ENCODE data around the gene ZDHHC21. TPM values are rescaled to one million over a fixed set of nuclear protein-coding genes. Genes with fewer than 3 reads are reported as not detected.

Gene ZDHHC21
- total and polyA plus RNA-seq, 12 donors: 3.8 to 18.8 (median 9.4) TPM

- no peaks in the 10 kb centered on the region for H3K27me3 ChIP-seq
- H3K27ac ChIP-seq: no peak overlapping the region
- DNase-seq: no peak
- intact Hi-C loops (cut with DNase I): no loop called here
- WGBS, 4 donors: 78 to 85% (median 80%) methylated on average over 3 of the region's 3 CpGs
- no peak for TF ChIP-seq POLR2A (IDR thresholded peaks at IDR 0.05)
- TF ChIP-seq, protein P1, sequence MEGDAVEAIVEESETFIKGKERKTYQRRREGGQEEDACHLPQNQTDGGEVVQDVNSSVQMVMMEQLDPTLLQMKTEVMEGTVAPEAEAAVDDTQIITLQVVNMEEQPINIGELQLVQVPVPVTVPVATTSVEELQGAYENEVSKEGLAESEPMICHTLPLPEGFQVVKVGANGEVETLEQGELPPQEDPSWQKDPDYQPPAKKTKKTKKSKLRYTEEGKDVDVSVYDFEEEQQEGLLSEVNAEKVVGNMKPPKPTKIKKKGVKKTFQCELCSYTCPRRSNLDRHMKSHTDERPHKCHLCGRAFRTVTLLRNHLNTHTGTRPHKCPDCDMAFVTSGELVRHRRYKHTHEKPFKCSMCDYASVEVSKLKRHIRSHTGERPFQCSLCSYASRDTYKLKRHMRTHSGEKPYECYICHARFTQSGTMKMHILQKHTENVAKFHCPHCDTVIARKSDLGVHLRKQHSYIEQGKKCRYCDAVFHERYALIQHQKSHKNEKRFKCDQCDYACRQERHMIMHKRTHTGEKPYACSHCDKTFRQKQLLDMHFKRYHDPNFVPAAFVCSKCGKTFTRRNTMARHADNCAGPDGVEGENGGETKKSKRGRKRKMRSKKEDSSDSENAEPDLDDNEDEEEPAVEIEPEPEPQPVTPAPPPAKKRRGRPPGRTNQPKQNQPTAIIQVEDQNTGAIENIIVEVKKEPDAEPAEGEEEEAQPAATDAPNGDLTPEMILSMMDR (IDR thresholded peaks at IDR 0.05): no peak
- peaks cover 0 to 6% (median 0%) of the 10 kb centered on the region in 3 donors for H3K9me3 ChIP-seq (replicated peaks in 1 of 3)
- H3K4me1 ChIP-seq (replicated peaks in 1 of 2): no peaks in the 10 kb centered on the region
- no peaks in the 10 kb centered on the region for H3K36me3 ChIP-seq (replicated peaks in 1 of 2)
- no peak overlapping the region for H3K4me3 ChIP-seq
These were observed 101.8 kb downstream of the ZDHHC21 start for GRCh38 chr9:14591411-14591810.

DNA sequence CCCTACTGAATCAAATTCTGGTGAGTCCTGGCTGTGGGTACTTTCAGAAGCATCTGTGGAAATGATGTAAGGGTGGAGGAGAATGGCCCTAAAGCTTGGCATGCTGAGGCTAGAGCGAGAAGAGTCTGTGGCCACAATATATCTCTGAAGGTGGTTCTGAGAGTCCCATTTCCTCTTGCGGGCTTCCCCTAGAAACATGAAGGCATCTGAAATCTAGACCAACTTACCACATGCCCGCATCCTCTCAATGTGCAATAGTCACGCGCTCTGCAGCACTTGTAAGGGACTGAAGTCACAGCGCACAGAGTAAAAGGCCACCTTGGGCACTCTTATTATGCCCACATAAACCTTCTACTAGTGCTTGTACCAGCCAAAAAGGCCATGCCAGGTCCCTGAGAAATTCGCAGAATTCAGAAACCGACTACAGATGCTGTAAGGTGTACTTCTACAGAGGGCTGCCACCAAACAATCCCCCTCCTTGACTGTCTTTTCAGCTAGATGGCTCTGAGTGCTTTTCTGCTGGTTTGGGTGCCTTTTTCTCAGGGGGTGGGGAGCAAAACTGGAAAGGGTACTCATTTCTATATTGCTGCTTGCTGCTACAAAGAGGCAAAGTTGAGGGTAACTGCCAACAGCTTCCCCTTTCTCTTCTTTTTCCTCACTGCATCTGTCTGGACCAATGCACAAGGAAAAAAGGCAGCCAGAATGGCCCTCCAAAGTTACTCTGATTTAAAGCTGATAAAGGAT, 107.3 kb downstream of the ZDHHC21 start:
- intact Hi-C loops (cut with DNase I): no loop called here
- 70 to 92% (median 80%) methylated on average over 7 to 8 of the region's 8 CpGs for WGBS, 4 donors

DNA sequence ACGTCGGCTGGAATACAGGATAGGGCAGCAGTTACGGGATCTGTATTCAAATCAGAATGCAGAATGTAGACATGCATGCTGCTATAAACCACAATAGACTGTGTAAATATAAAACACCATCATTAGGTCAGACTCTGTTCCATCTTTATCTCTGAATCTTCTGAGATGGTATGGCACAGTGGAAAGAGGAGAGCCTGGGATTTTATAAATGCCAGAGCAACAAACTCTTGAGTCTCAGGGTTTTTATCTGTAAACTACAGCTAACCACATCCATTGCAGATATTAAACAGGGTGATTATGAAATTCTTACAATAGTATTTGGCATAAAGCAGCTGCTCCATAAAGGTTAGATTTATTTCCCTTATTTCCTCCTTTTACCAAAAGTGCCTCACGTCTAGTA, 108.7 kb downstream of the ZDHHC21 start:
- H3K4me3 ChIP-seq: no peak overlapping the region
- H3K9me3 ChIP-seq (replicated peaks in 1 of 3): no peaks in the 10 kb centered on the region
- H3K27me3 ChIP-seq: no peaks in the 10 kb centered on the region
- intact Hi-C loops (cut with DNase I): no loop called here
- H3K36me3 ChIP-seq (replicated peaks in 1 of 2): no peaks in the 10 kb centered on the region
- WGBS, 4 donors: 73 to 77% (median 77%) methylated on average over 4 of the region's 4 CpGs
- DNase-seq: no peak
- no peak for TF ChIP-seq POLR2A (IDR thresholded peaks at IDR 0.05)
- TF ChIP-seq, protein P1 (IDR thresholded peaks at IDR 0.05): no peak
- H3K27ac ChIP-seq: no peak overlapping the region
- no peaks in the 10 kb centered on the region for H3K4me1 ChIP-seq (replicated peaks in 1 of 2)

More for the DNA sequence above, 107.3 kb downstream of the ZDHHC21 start:
- Histone ChIP-seq H3K27me3 (no peaks in the 10 kb centered on the region), H3K36me3 (replicated peaks in 1 of 2) (no peaks in the 10 kb centered on the region), H3K9me3 (replicated peaks in 1 of 3) (no peaks in the 10 kb centered on the region), H3K4me3 (no peak overlapping the region), H3K4me1 (replicated peaks in 1 of 2) (no peaks in the 10 kb centered on the region), H3K27ac (no peak overlapping the region)
- no peak for DNase-seq
- TF ChIP-seq, protein P1 (IDR thresholded peaks at IDR 0.05): no peak
- no peak for TF ChIP-seq POLR2A (IDR thresholded peaks at IDR 0.05)

GRCh38 chr9:14578030-14578429, 115.2 kb downstream of the ZDHHC21 start:
- intact Hi-C loops (cut with DNase I): no loop called here
- TF ChIP-seq, protein P1 (IDR thresholded peaks at IDR 0.05): no peak
- no peak for TF ChIP-seq POLR2A (IDR thresholded peaks at IDR 0.05)

More at GRCh38 chr9:14578030-14578429, 115.2 kb downstream of the ZDHHC21 start:
- Histone ChIP-seq H3K4me3 (no peak overlapping the region), H3K27ac (no peak overlapping the region), H3K27me3 (no peaks in the 10 kb centered on the region), H3K36me3 (replicated peaks in 1 of 2) (no peaks in the 10 kb centered on the region), H3K4me1 (replicated peaks in 1 of 2) (no peaks in the 10 kb centered on the region), H3K9me3 (replicated peaks in 1 of 3) (no peaks in the 10 kb centered on the region)
- DNase-seq: no peak
